ENCODE measurements around the gene KRT82. TPM values are rescaled to one million over a fixed set of nuclear protein-coding genes. Genes with fewer than 3 reads are reported as not detected.

Gene KRT82
- total RNA-seq, 1 experiment from 2014 or later: not detected

GRCh38 chr12:52360663-52361271 lies 45.4 kb downstream of the KRT82 start:
- peak in 1 of 2 experiments; percentile 3 for DNase-seq
- Mint-ChIP-seq H3K4me3 (ENCODE audit: unreplicated experiment) (no peak overlapping the region), H3K27ac (ENCODE audit: unreplicated experiment) (no peak overlapping the region), H3K4me1 (ENCODE audit: low read depth, unreplicated experiment) (no peaks in the 10 kb centered on the region), H3K9me3 (ENCODE audit: unreplicated experiment) (no peaks in the 10 kb centered on the region), H3K36me3 (ENCODE audit: insufficient read depth, unreplicated experiment) (no peaks in the 10 kb centered on the region), H3K27me3 (ENCODE audit: insufficient read depth, unreplicated experiment) (peaks cover 4% of the 10 kb centered on the region)
- Histone ChIP-seq H3K36me3 (ENCODE audit: control insufficient read depth, insufficient read depth, low read length) (no peaks in the 10 kb centered on the region), H3K4me1 (no peaks in the 10 kb centered on the region), H3K4me3 (ENCODE audit: low read depth, low read length) (no peak overlapping the region), H3K27me3 (replicated peaks; ENCODE audit: control insufficient read depth, insufficient read depth, low read length) (no peaks in the 10 kb centered on the region), H3K9me3 (no peaks in the 10 kb centered on the region)
- BruUV-seq (replicated peaks): no TSS peak
- POLR2A ChIA-PET: no interaction called here
- TF ChIP-seq CTCF (IDR thresholded peaks at IDR 0.05; ENCODE audit: insufficient read depth in 1 of 2, low read depth in 1 of 2, low read length in 1 of 2, severe bottlenecking in 1 of 2, unreplicated experiment in 1 of 2): no peak
- intact Hi-C loops (cut with micrococcal nuclease; ENCODE audit: unreplicated experiment): no loop called here
- CTCF ChIA-PET: interaction anchor here (1.1 to 1.6 kb wide), 2 partner anchors 12 to 204 kb away, joined by 3 to 4 read pairs; no protein-coding TSS in a partner anchor

GRCh38 chr12:52360106-52360662 lies 46.0 kb downstream of the KRT82 start:
- intact Hi-C loops (cut with micrococcal nuclease; ENCODE audit: unreplicated experiment): no loop called here
- no peaks in the 10 kb centered on the region for H3K27me3 ChIP-seq (replicated peaks; ENCODE audit: control insufficient read depth, insufficient read depth, low read length)
- H3K4me1 ChIP-seq: no peaks in the 10 kb centered on the region
- Mint-ChIP-seq H3K27ac (ENCODE audit: unreplicated experiment) (no peak overlapping the region), H3K27me3 (ENCODE audit: insufficient read depth, unreplicated experiment) (peaks cover 4% of the 10 kb centered on the region), H3K4me3 (ENCODE audit: unreplicated experiment) (no peak overlapping the region), H3K36me3 (ENCODE audit: insufficient read depth, unreplicated experiment) (no peaks in the 10 kb centered on the region), H3K4me1 (ENCODE audit: low read depth, unreplicated experiment) (no peaks in the 10 kb centered on the region), H3K9me3 (ENCODE audit: unreplicated experiment) (no peaks in the 10 kb centered on the region)
- no TSS peak for BruUV-seq (replicated peaks)
- CTCF ChIA-PET: interaction anchor here (1.1 kb wide), 1 partner anchor 12 kb away, joined by 3 read pairs; no protein-coding TSS in a partner anchor
- H3K36me3 ChIP-seq (ENCODE audit: control insufficient read depth, insufficient read depth, low read length): no peaks in the 10 kb centered on the region
- no peak overlapping the region for H3K4me3 ChIP-seq (ENCODE audit: low read depth, low read length)
- POLR2A ChIA-PET: no interaction called here
- H3K9me3 ChIP-seq: no peaks in the 10 kb centered on the region
- DNase-seq: peak in 1 of 2 experiments; percentile 12
- TF ChIP-seq CTCF (IDR thresholded peaks at IDR 0.05; ENCODE audit: insufficient read depth in 1 of 2, low read depth in 1 of 2, low read length in 1 of 2, severe bottlenecking in 1 of 2, unreplicated experiment in 1 of 2): no peak

- Mint-ChIP-seq H3K27me3 (ENCODE audit: insufficient read depth, unreplicated experiment) (peaks cover 4% of the 10 kb centered on the region), H3K9me3 (ENCODE audit: unreplicated experiment) (no peaks in the 10 kb centered on the region), H3K4me3 (ENCODE audit: unreplicated experiment) (no peak overlapping the region), H3K4me1 (ENCODE audit: low read depth, unreplicated experiment) (no peaks in the 10 kb centered on the region), H3K36me3 (ENCODE audit: insufficient read depth, unreplicated experiment) (no peaks in the 10 kb centered on the region), H3K27ac (ENCODE audit: unreplicated experiment) (no peak overlapping the region)
- TF ChIP-seq CTCF (IDR thresholded peaks at IDR 0.05; ENCODE audit: insufficient read depth in 1 of 2, low read depth in 1 of 2, low read length in 1 of 2, severe bottlenecking in 1 of 2, unreplicated experiment in 1 of 2): no peak
- H3K27me3 ChIP-seq (replicated peaks; ENCODE audit: control insufficient read depth, insufficient read depth, low read length): no peaks in the 10 kb centered on the region
- H3K4me3 ChIP-seq (ENCODE audit: low read depth, low read length): no peak overlapping the region
- no peaks in the 10 kb centered on the region for H3K36me3 ChIP-seq (ENCODE audit: control insufficient read depth, insufficient read depth, low read length)
- POLR2A ChIA-PET: no interaction called here
- CTCF ChIA-PET: no interaction called here
- DNase-seq: peak in 1 of 2 experiments; percentile 10
- intact Hi-C loops (cut with micrococcal nuclease; ENCODE audit: unreplicated experiment): no loop called here
- no peaks in the 10 kb centered on the region for H3K9me3 ChIP-seq
- BruUV-seq (replicated peaks): no TSS peak
- H3K4me1 ChIP-seq: no peaks in the 10 kb centered on the region
Measured at GRCh38 chr12:52359621-52360061, 46.5 kb downstream of the KRT82 start.
